Vagina (tissue), 2 donors: ENCODE measurements around the gene DACH1.

Source experiments
- CTCF ChIP-seq, 3 experiments: fragments of 450-650 bp in 2 of 3; fragments of 200-600 bp in 1 of 3; sonication (generic) in 1 of 3; IDR thresholded peaks; one replicate each; pipeline ENCODE4 v1.5.1; 2017 to 2019; ENCODE audit warnings: antibody characterized with exemption in 3 of 3, mild to moderate bottlenecking in 2 of 3, moderate library complexity in 2 of 3
- POLR2AphosphoS5 ChIP-seq, 2 donors: sonication (generic); formaldehyde crosslinking; IDR thresholded peaks; one replicate each; pipeline ENCODE4 v1.9.0; 2017; ENCODE audit warnings: antibody characterized with exemption in 2 of 2, mild to moderate bottlenecking in 2 of 2, low read depth in 1 of 2; ENCODE audit not compliant: insufficient read depth in 1 of 2

GRCh38 chr13:71886880-71887279, 19.9 kb upstream of the DACH1 start:
- TF ChIP-seq POLR2AphosphoS5 (IDR thresholded peaks at IDR 0.05; ENCODE audit: insufficient read depth in 1 of 2, low read depth in 1 of 2) (no peak), CTCF (IDR thresholded peaks at IDR 0.05) (no peak)
